Upper lobe of right lung (tissue), 1 donor: ENCODE data around the gene DHRS12. TPM values are rescaled to one million over a fixed set of nuclear protein-coding genes. Genes with fewer than 3 reads are reported as not detected.

Experiments used
- ATAC-seq: fragments of 200-7000 bp; cut with Tn5 transposase; one replicate; pipeline ENCODE4 v1.9.1; 2020; ENCODE audit warnings: mild to moderate bottlenecking, moderate library complexity
- DNase-seq: peaks from one replicate; pipeline ENCODE4 v3.0.0-alpha.2; 2020
- H3K27ac ChIP-seq: fragments of 200-600 bp; one replicate; pipeline ENCODE4 v1.8.0; 2022
- H3K27me3 ChIP-seq: fragments of 200-600 bp; one replicate; pipeline ENCODE4 v1.8.0; 2022; ENCODE audit warnings: mild to moderate bottlenecking
- H3K36me3 ChIP-seq: fragments of 200-600 bp; one replicate; pipeline ENCODE4 v1.8.0; 2022
- H3K4me1 ChIP-seq: fragments of 200-600 bp; one replicate; pipeline ENCODE4 v1.8.0; 2022
- H3K4me3 ChIP-seq: fragments of 200-600 bp; one replicate; pipeline ENCODE4 v1.8.0; 2022; ENCODE audit warnings: mild to moderate bottlenecking
- H3K9me3 ChIP-seq: fragments of 200-600 bp; one replicate; pipeline ENCODE4 v1.8.0; 2022
- CTCF ChIP-seq: fragments of 200-600 bp; IDR thresholded peaks from one replicate; pipeline ENCODE4 v1.8.0; 2022; ENCODE audit warnings: antibody characterized with exemption
- intact Hi-C: fragments of 100-400 bp; cut with DNase I; formaldehyde crosslinking; loops from one replicate; pipeline ENCODE4 v1.11.0; 2022
- total RNA-seq: library from RNA; stranded (reverse); fragmentation: NEBNext Ultra II Directional; extraction: Animal tissue kit (Norgen Biotek cat#: 25700); gene quantifications from one replicate; pipeline ENCODE4 v1.2.1, GENCODE V29; 2021
- donor health status: DM: no; HTN: yes; CAD: no; lungs with severe emphysema.

Gene DHRS12
- total RNA-seq, 1 donor from 2014 or later, result 14.9 TPM

DNA sequence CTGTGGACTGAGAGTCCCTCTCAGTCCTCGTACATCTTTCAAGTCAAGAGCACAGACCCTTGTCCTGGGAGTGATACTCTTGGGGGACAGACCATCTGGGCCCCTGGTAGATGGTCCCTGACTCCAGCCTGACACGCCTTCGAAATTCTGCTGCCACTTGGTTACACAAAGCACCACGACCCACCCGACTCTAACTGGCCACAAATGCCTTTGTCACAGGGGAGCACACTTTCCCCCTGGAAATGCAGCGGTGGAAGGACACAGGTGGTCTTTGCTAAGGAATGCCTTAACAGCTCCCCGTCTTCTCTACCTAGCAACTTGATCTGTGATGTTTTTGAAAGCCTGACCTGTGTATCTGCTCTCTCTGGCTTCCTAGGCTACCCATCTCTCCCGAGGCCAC is 13.8 kb upstream of the DHRS12 start:
- no peaks in the 10 kb centered on the region for H3K27me3 ChIP-seq
- ATAC-seq (no peak), DNase-seq (no peak)
- TF ChIP-seq CTCF, result no peak
- intact Hi-C loops, result no loop called here
- no peaks in the 10 kb centered on the region for H3K9me3 ChIP-seq
- no peak overlapping the region for H3K4me3 ChIP-seq
- peaks cover 20% of the 10 kb centered on the region for H3K4me1 ChIP-seq
- H3K27ac ChIP-seq, result no peak overlapping the region
- H3K36me3 ChIP-seq, result no peaks in the 10 kb centered on the region

GRCh38 chr13:51816604-51817249 is 12.8 kb upstream of the DHRS12 start:
- TF ChIP-seq CTCF, result no peak
- peaks cover 10% of the 10 kb centered on the region for H3K4me1 ChIP-seq
- no peak for DNase-seq
- H3K27ac ChIP-seq, result no peak overlapping the region
- intact Hi-C loops, result no loop called here
- H3K9me3 ChIP-seq, result no peaks in the 10 kb centered on the region
- H3K4me3 ChIP-seq, result no peak overlapping the region
- H3K27me3 ChIP-seq, result no peaks in the 10 kb centered on the region
- H3K36me3 ChIP-seq, result no peaks in the 10 kb centered on the region
- ATAC-seq, result no peak

DNA sequence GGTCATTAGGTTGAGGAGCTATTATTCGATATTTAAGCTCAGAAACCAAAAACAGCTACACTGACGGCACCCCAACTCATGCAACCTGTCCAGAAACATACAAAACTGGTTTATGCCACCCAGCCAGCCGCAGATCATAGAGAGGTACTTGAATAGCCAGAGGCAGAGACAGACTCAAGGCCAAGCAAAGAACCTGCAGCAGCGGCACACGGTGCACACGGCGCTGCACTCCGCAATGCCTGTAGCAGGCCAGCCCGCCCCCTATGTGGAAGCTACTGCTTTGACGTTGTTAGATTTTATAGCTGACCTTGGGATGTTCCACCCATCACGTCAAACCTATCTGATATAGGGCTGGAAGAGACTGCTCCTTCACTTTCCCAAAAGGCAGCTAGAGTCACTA is 11.9 kb upstream of the DHRS12 start:
- peak; percentile 55 for ATAC-seq
- no peak for DNase-seq
- intact Hi-C loops, result no loop called here
- H3K36me3 ChIP-seq, result no peaks in the 10 kb centered on the region
- no peaks in the 10 kb centered on the region for H3K27me3 ChIP-seq
- H3K9me3 ChIP-seq, result no peaks in the 10 kb centered on the region
- no peak for TF ChIP-seq CTCF
- H3K4me3 ChIP-seq, result peak overlapping the region; percentile 30
- H3K27ac ChIP-seq, result no peak overlapping the region
- peaks cover 9% of the 10 kb centered on the region for H3K4me1 ChIP-seq

DNA sequence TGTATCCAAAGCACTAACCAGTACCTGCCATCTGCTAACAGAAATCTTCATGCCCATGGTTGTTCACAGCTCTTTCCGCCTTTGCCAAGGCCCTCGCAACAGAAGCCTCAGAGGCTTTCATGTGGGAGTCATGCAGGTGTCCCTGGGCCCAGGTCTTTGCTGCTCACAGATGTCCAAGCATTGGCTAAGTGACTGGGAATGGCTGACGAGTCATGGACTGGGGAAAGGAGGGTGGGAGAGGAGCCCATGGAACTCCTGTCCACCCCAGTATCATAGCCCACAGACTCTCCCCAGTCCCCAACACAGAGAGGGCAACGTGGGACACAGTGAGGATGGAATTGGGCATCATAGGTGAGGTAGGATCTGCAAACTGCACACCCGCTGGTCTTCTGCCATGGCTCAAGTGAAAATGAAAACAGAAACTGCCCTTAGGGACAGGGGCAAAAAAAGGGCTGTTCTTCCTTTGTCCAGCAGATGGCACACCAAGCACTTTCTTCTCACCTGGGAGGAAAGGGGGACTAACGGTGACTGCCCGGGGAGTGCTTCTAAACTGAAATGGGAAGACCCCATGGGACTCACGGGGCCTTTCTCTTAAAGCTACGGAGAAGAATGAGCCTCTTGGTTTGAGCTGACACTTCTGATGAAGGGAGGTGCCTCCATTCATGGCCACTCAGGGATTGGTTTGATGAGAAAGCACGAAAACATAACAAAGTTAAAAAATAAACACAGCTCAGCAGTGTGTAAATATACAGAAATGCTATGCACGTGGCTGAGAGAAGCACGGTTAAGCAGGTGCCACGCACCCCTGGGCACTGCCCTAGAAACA is 11.1 kb upstream of the DHRS12 start:
- intact Hi-C loops, result no loop called here
- ATAC-seq, result peak; percentile 90
- Histone ChIP-seq H3K4me1 (peaks cover 9% of the 10 kb centered on the region), H3K36me3 (no peaks in the 10 kb centered on the region), H3K4me3 (peak overlapping the region; percentile 30), H3K27ac (no peak overlapping the region), H3K27me3 (no peaks in the 10 kb centered on the region), H3K9me3 (no peaks in the 10 kb centered on the region)
- no peak for DNase-seq
- peak; percentile 82 for TF ChIP-seq CTCF

DNA sequence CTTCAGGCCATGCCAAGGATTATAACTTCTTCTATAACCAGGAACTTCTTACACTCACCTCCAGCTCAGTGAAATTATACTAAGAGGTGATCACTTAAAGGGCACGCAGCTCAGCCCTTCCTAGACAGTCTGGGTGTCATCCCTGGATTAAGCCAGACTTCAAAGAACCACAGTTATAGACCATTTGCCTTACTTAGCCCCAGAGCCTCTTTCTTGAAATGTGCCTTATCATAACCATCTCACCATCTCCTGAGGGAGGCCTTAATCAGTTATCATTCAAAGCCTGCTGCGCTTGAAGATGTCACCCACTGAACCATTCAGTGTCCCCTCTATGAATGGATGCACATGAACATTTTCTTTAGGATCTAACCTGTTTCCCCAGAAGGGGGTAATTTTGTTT is 10.1 kb upstream of the DHRS12 start:
- Histone ChIP-seq H3K4me1 (peaks cover 9% of the 10 kb centered on the region), H3K36me3 (no peaks in the 10 kb centered on the region), H3K27ac (no peak overlapping the region), H3K4me3 (no peak overlapping the region), H3K27me3 (no peaks in the 10 kb centered on the region), H3K9me3 (no peaks in the 10 kb centered on the region)
- ATAC-seq (no peak), DNase-seq (no peak)
- TF ChIP-seq CTCF, result no peak
- intact Hi-C loops, result no loop called here
